KMS-11 (cell line): ENCODE results near the gene ABHD12B.

Experiments
- H2AFZ ChIP-seq: fragments of 200-600 bp; sonication (generic); 2 replicates; pipeline ENCODE4 v1.6.1; 2016; ENCODE audit warnings: antibody characterized with exemption, mixed run types, low read depth
- H3K27ac ChIP-seq: fragments of 200-600 bp; sonication (generic); 2 replicates; pipeline ENCODE4 v1.6.1; 2016; ENCODE audit warnings: mild to moderate bottlenecking, mixed run types
- H3K27me3 ChIP-seq: fragments of 200-600 bp; sonication (generic); 2 replicates; pipeline ENCODE4 v1.6.1; 2017; ENCODE audit warnings: mild to moderate bottlenecking, low read depth, mixed run types, moderate library complexity; ENCODE audit not compliant: insufficient read depth
- H3K36me3 ChIP-seq: fragments of 200-600 bp; sonication (generic); 2 replicates; pipeline ENCODE4 v1.6.1; 2017; ENCODE audit warnings: mild to moderate bottlenecking, mixed run types; ENCODE audit not compliant: insufficient read depth
- H3K4me1 ChIP-seq: fragments of 200-600 bp; sonication (generic); 2 replicates; pipeline ENCODE4 v1.6.1; 2016; ENCODE audit warnings: mild to moderate bottlenecking, low read depth, mixed run types; ENCODE audit not compliant: poor library complexity, severe bottlenecking
- H3K4me2 ChIP-seq: fragments of 200-600 bp; sonication (generic); 2 replicates; pipeline ENCODE4 v1.7.0; 2016; ENCODE audit warnings: mild to moderate bottlenecking, mixed run types
- H3K4me3 ChIP-seq: fragments of 200-600 bp; sonication (generic); IDR thresholded peaks from 2 replicates; pipeline ENCODE4 v1.6.1; 2017; ENCODE audit warnings: low read depth, low read length, mixed read lengths; ENCODE audit not compliant: insufficient read depth
- H3K79me2 ChIP-seq: fragments of 200-600 bp; sonication (generic); 2 replicates; pipeline ENCODE4 v1.6.1; 2016; ENCODE audit warnings: low read depth, mixed run types; ENCODE audit not compliant: insufficient read depth
- H3K9ac ChIP-seq: fragments of 200-600 bp; sonication (generic); 2 replicates; pipeline ENCODE4 v1.6.1; 2016; ENCODE audit warnings: mild to moderate bottlenecking, mixed run types
- H4K20me1 ChIP-seq: fragments of 200-600 bp; sonication (generic); 2 replicates; pipeline ENCODE4 v1.6.1; 2016; ENCODE audit warnings: mild to moderate bottlenecking, mixed run types; ENCODE audit not compliant: insufficient read depth
- CTCF ChIP-seq: fragments of 200-600 bp; sonication (generic); conservative IDR thresholded peaks from 2 replicates; pipeline ENCODE4 v1.6.1; 2017; ENCODE audit warnings: low read depth, mild to moderate bottlenecking, antibody characterized with exemption, low read length, moderate library complexity, mixed read lengths

The ABHD12B gene

GRCh38 chr14:50897658-50898175, 25.9 kb downstream of the ABHD12B start:
- Histone ChIP-seq H4K20me1 (no peaks in the 10 kb centered on the region), H3K9ac (no peak overlapping the region), H2AFZ (no peak overlapping the region), H3K27ac (no peak overlapping the region), H3K27me3 (no peaks in the 10 kb centered on the region), H3K4me3 (no peak overlapping the region), H3K4me2 (no peak overlapping the region), H3K36me3 (no peaks in the 10 kb centered on the region), H3K79me2 (no peaks in the 10 kb centered on the region), H3K4me1 (no peaks in the 10 kb centered on the region)
- no peak for TF ChIP-seq CTCF

GRCh38 chr14:50901361-50901760, 29.5 kb downstream of the ABHD12B start:
- no peak for TF ChIP-seq CTCF
- H3K4me1 ChIP-seq: no peaks in the 10 kb centered on the region
- H3K27ac ChIP-seq: no peak overlapping the region
- no peaks in the 10 kb centered on the region for H3K79me2 ChIP-seq
- no peak overlapping the region for H3K9ac ChIP-seq
- no peak overlapping the region for H2AFZ ChIP-seq
- H3K4me3 ChIP-seq: no peak overlapping the region
- no peaks in the 10 kb centered on the region for H3K36me3 ChIP-seq
- no peaks in the 10 kb centered on the region for H4K20me1 ChIP-seq
- no peaks in the 10 kb centered on the region for H3K27me3 ChIP-seq
- H3K4me2 ChIP-seq: no peak overlapping the region

- Histone ChIP-seq H3K9ac (no peak overlapping the region), H3K4me1 (no peaks in the 10 kb centered on the region), H3K4me2 (no peak overlapping the region), H3K36me3 (no peaks in the 10 kb centered on the region), H3K27me3 (no peaks in the 10 kb centered on the region), H3K4me3 (no peak overlapping the region), H2AFZ (no peak overlapping the region), H3K27ac (no peak overlapping the region), H3K79me2 (no peaks in the 10 kb centered on the region), H4K20me1 (no peaks in the 10 kb centered on the region)
- no peak for TF ChIP-seq CTCF
Measured at GRCh38 chr14:50904719-50905118, 32.9 kb downstream of the ABHD12B start.

GRCh38 chr14:50906326-50907065, 34.6 kb downstream of the ABHD12B start:
- Histone ChIP-seq H3K4me3 (no peak overlapping the region), H3K27me3 (no peaks in the 10 kb centered on the region), H3K79me2 (no peaks in the 10 kb centered on the region), H3K4me1 (no peaks in the 10 kb centered on the region), H3K4me2 (no peak overlapping the region), H3K9ac (no peak overlapping the region), H3K27ac (no peak overlapping the region), H3K36me3 (no peaks in the 10 kb centered on the region), H4K20me1 (no peaks in the 10 kb centered on the region), H2AFZ (no peak overlapping the region)
- no peak for TF ChIP-seq CTCF
